Thymus (tissue), 11 donors: Measurements from ENCODE around the gene YEATS2. TPM values are rescaled to one million over a fixed set of nuclear protein-coding genes. Genes with fewer than 3 reads are reported as not detected.
"Not testable (repeated sequence)": the region's sequence is repeated elsewhere in the genome, so short reads cannot be mapped to it uniquely, and the experiment has no call there.

Experiments used
- DNase-seq, 9 donors: peaks; one replicate each; pipeline ENCODE4 v3.0.0-alpha.2; 2013; ENCODE audit warnings: low spot score in 9 of 9, low read depth in 6 of 9, missing footprints in 1 of 9
- H3K27ac ChIP-seq, 2 donors: one replicate each; pipeline ENCODE4 v1.5.1; 2013; ENCODE audit warnings: control low read depth in 1 of 2, low read depth in 1 of 2, low read length in 1 of 2, mild to moderate bottlenecking in 1 of 2, moderate library complexity in 1 of 2
- H3K27me3 ChIP-seq, 2 donors: one replicate each; pipeline ENCODE4 v1.5.1; 2013; ENCODE audit warnings: low read length in 1 of 2; ENCODE audit not compliant: control insufficient read depth in 2 of 2, insufficient read depth in 1 of 2
- H3K36me3 ChIP-seq, 2 donors: one replicate each; pipeline ENCODE4 v1.5.1; 2013; ENCODE audit warnings: low read length in 1 of 2, mild to moderate bottlenecking in 1 of 2, moderate library complexity in 1 of 2; ENCODE audit not compliant: control insufficient read depth in 2 of 2, insufficient read depth in 2 of 2
- H3K4me1 ChIP-seq, 2 donors: one replicate each; pipeline ENCODE4 v1.5.1; 2013; ENCODE audit warnings: low read length in 2 of 2; ENCODE audit not compliant: control insufficient read depth in 2 of 2, insufficient read depth in 2 of 2
- H3K4me3 ChIP-seq, 2 donors: one replicate each; pipeline ENCODE4 v1.5.1; 2013; ENCODE audit warnings: low read length in 2 of 2, control low read depth in 1 of 2, mild to moderate bottlenecking in 1 of 2
- H3K9me3 ChIP-seq, 2 donors: one replicate each; pipeline ENCODE4 v1.5.1; 2013; ENCODE audit warnings: low read length in 1 of 2, mild to moderate bottlenecking in 1 of 2; ENCODE audit not compliant: control insufficient read depth in 2 of 2, insufficient read depth in 1 of 2
- WGBS: extraction: QIAGEN DNeasy Blood & Tissue Kit; methylation state at CpG from one replicate; pipeline ENCODE4 v1.1.7; 2013; 5-methylcytosine and 5-hydroxymethylcytosine counted together
- polyA plus RNA-seq: library from polyadenylated mRNA; stranded (reverse); fragments of 200-250 nt; gene quantifications from one replicate; pipeline ENCODE4 v1.2.3, GENCODE V29; 2013
- total RNA-seq: library from RNA; stranded (reverse); fragments of 120-200 nt; gene quantifications from one replicate; pipeline ENCODE4 v1.2.4, GENCODE V29; 2013
- donor health status: healthy.

The YEATS2 gene
- total and polyA plus RNA-seq, 2 donors = 11.0 to 27.9 TPM

DNA sequence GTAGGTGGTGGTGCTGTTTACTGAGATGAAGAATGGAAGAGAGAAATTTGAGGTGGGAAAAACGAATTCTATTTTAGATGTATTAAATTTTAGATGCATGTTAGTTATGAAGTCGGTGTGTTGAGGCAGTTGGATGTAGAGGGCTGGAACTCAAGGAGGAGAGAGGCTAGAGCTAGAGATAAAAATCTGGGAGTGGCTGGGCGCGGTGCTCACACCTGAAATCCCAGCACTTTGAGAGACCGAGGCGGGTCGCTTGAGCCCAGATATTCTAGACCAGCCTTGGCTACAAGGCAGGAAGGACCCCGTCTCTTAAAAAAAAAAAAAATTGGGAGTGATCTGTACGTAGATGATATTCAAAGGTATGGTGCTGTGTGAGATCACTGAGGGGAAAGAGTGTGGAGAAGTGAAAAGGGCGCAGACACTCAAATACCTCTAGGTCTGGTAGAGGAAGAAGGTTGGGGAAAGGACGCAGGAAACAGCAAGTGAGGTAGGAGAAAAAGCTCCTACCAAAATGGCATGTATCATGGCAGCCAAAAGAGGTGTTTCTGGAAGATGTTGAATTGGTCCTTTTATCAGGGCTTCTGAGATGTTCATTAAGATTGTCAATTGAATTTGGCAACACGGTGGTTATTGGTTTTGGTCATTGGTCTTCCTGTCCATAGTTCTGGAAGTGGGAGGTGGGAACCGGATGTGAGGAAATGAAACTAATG is 1.8 kb downstream of the YEATS2 start:
- H3K27ac ChIP-seq = no peak overlapping the region
- peaks cover 7 to 18% of the 10 kb centered on the region in 2 donors for H3K4me1 ChIP-seq
- no peaks in the 10 kb centered on the region for H3K9me3 ChIP-seq
- WGBS = 75% methylated on average over 13 of the region's 13 CpGs
- peak in 1 of 9 donors; percentile 33 for DNase-seq
- H3K4me3 ChIP-seq = peak overlapping the region; percentile 96 to 99
- H3K27me3 ChIP-seq = no peaks in the 10 kb centered on the region
- H3K36me3 ChIP-seq = peaks cover 0 to 9% of the 10 kb centered on the region in 2 donors

DNA sequence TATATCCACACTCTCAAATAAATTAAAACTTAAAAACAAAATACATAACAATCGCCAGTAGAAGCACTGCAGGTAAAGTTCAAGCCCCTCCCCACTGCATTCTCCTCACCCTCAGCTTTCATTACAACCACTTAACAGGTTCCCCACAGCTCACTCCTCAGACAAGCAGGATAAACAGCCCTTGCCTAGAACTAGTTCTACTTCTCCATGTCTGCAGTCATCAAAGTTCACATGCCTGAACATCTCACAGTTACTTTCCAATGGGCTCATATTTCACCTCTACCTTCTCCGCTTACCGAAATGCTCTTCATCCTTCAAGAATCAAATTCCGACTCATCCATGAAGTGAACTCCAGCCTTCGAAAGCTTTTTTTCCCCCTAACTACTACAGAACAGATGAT is 4.1 kb downstream of the YEATS2 start:
- Histone ChIP-seq H3K4me1 (peaks cover 7 to 18% of the 10 kb centered on the region in 2 donors), H3K36me3 (peaks cover 0 to 9% of the 10 kb centered on the region in 2 donors)

GRCh38 chr3:183703892-183704291 is 6.3 kb downstream of the YEATS2 start:
- H3K27me3 ChIP-seq, H3K4me3 ChIP-seq, DNase-seq, H3K27ac ChIP-seq, H3K9me3 ChIP-seq, H3K36me3 ChIP-seq: not testable (repeated sequence)
- peaks cover 7 to 13% of the 10 kb centered on the region in 2 donors for H3K4me1 ChIP-seq
- WGBS = 97% methylated on average over 6 of the region's 6 CpGs

More for the DNA sequence above, 4.1 kb downstream of the YEATS2 start:
- peak in 1 of 9 donors; percentile 27 for DNase-seq
- 94% methylated on average over 5 of the region's 5 CpGs for WGBS
- no peak overlapping the region for H3K27ac ChIP-seq
- H3K27me3 ChIP-seq = no peaks in the 10 kb centered on the region
- no peak overlapping the region for H3K4me3 ChIP-seq
- H3K9me3 ChIP-seq = no peaks in the 10 kb centered on the region

DNA sequence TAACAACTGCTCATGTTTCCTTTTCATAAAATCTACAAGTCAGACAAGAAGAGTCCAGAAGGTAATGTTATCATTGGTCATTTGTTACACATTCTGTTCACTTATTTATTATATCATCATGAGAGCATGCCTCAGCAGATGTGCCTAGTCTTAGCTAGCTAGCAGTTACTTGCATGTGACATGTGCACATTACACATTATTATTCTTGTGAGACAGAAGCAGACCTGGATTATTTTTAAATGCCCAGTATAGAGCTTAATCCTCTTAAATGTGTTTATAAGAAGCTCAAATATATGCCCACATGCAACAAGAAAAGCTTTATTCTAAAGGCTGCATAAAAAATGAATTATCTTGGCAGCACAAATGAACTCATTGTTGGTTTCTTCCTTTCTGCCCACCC is 12.6 kb downstream of the YEATS2 start:
- Histone ChIP-seq H3K36me3 (peaks cover 0 to 6% of the 10 kb centered on the region in 2 donors), H3K9me3 (no peaks in the 10 kb centered on the region), H3K27me3 (no peaks in the 10 kb centered on the region), H3K27ac (no peak overlapping the region), H3K4me1 (no peaks in the 10 kb centered on the region), H3K4me3 (no peak overlapping the region)
- no peak for DNase-seq

- 98% methylated on average over 3 of the region's 3 CpGs for WGBS
- no peak for DNase-seq
- H3K4me3 ChIP-seq = no peak overlapping the region
- no peak overlapping the region for H3K27ac ChIP-seq
- peaks cover 0 to 13% of the 10 kb centered on the region in 2 donors for H3K36me3 ChIP-seq
- no peaks in the 10 kb centered on the region for H3K9me3 ChIP-seq
- H3K4me1 ChIP-seq = no peaks in the 10 kb centered on the region
- no peaks in the 10 kb centered on the region for H3K27me3 ChIP-seq
These were observed 13.9 kb downstream of the YEATS2 start for GRCh38 chr3:183711516-183711915.

- no peaks in the 10 kb centered on the region for H3K27me3 ChIP-seq
- peaks cover 12 to 30% of the 10 kb centered on the region in 2 donors for H3K36me3 ChIP-seq
- no peak for DNase-seq
- no peaks in the 10 kb centered on the region for H3K9me3 ChIP-seq
- H3K4me3 ChIP-seq = no peak overlapping the region
- no peaks in the 10 kb centered on the region for H3K4me1 ChIP-seq
- H3K27ac ChIP-seq = no peak overlapping the region
These were observed 17.0 kb downstream of the YEATS2 start for GRCh38 chr3:183714622-183715021.

GRCh38 chr3:183718012-183718411 is 20.4 kb downstream of the YEATS2 start:
- WGBS = 98% methylated on average over 3 of the region's 3 CpGs
- no peak for DNase-seq
- no peaks in the 10 kb centered on the region for H3K4me1 ChIP-seq
- H3K36me3 ChIP-seq = peaks cover 24 to 54% of the 10 kb centered on the region in 2 donors
- no peaks in the 10 kb centered on the region for H3K27me3 ChIP-seq
- no peak overlapping the region for H3K27ac ChIP-seq
- H3K4me3 ChIP-seq = no peak overlapping the region
- no peaks in the 10 kb centered on the region for H3K9me3 ChIP-seq

DNA sequence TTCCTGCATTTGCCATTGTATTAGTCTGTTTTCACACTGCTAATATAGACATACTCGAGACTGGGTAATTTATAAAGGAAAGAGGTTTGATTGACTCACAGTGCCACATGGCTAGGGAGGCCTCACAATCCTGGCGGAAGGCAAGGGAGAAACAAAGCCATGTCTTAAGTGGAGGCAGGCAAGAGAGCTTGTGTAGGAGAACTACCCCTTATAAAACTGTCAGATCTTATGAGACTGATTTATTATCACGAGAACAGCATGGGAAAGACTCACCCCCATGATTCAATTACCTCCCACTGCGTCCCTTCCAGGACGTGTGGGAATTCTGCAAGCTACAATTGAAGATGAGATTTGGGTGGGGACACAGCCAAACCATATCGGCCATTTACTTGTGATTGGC is 27.8 kb downstream of the YEATS2 start:
- Histone ChIP-seq H3K27ac (no peak overlapping the region), H3K4me3 (no peak overlapping the region), H3K9me3 (no peaks in the 10 kb centered on the region), H3K36me3 (peaks cover 30 to 82% of the 10 kb centered on the region in 2 donors), H3K4me1 (no peaks in the 10 kb centered on the region), H3K27me3 (no peaks in the 10 kb centered on the region)
- WGBS = 82% methylated on average over 6 of the region's 6 CpGs
- no peak for DNase-seq

- Histone ChIP-seq H3K27ac (no peak overlapping the region), H3K36me3 (peaks cover 25 to 75% of the 10 kb centered on the region in 2 donors), H3K9me3 (no peaks in the 10 kb centered on the region), H3K4me3 (no peak overlapping the region), H3K27me3 (no peaks in the 10 kb centered on the region), H3K4me1 (no peaks in the 10 kb centered on the region)
- 100% methylated on average over 1 of the region's 1 CpG for WGBS
- no peak for DNase-seq
These were observed 30.6 kb downstream of the YEATS2 start for GRCh38 chr3:183728204-183728603.
